NCI-H226 (cell line): ENCODE measurements around the gene SLC17A4.

Source experiments
- DNase-seq: peaks from one replicate; pipeline ENCODE4 v3.0.0-alpha.2; 2015

The SLC17A4 gene

DNA sequence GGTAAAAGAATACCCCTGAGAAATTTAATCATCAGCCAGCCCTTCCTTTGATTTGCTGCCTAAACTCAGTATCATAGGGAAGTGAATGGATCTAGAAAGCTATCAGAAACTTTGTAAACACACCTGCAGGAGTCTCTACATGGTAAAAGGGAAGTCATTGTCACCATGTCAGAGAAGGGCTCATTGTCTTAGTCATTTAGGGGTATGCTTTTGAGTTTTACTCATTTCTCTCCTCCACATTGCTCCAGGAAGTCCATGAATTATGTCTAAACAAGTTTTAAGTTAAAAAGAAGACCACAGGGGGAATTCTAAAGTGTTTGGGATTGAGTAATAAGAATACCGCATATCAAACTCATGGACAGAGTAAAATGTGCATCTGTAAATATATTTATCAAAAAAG is 74.8 kb downstream of the SLC17A4 start:
- no peak for DNase-seq

DNA sequence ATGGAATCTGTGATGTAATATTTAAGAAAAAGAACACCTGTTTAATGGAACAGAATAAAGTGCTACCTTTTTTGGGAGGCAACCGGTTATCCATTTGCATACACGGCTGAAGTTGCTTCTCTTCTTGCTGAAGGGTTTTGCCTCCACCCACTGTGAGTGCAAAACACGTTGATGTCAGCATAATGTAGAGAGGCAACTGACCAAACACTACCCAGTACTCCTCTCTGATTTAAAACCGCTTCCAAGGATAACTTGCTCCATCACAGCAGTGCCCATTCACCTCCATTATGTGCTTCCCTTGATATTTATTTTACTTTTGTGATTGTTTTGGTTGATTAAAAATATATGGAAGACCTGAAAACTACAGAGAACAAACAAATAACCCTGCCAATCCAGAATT is 75.9 kb downstream of the SLC17A4 start:
- no peak for DNase-seq
